Natural killer cell (primary cell): Measurements from ENCODE around the gene METTL5. TPM values are rescaled to one million over a fixed set of nuclear protein-coding genes. Genes with fewer than 3 reads are reported as not detected.
"Not testable (repeated sequence)": the region's sequence is repeated elsewhere in the genome, so short reads cannot be mapped to it uniquely, and the experiment has no call there.

Experiments
- ATAC-seq, 3 donors: fragments of 150-1000 bp in 2 of 3; fragments of 200-7000 bp in 1 of 3; cut with Tn5 transposase; 1 replicate in 1 of 3; 2 replicates in 2 of 3; pipeline ENCODE4 v1.10.0; 2021; ENCODE audit warnings: mild to moderate bottlenecking in 2 of 3, moderate library complexity in 2 of 3
- DNase-seq, 2 donors: peaks; one replicate each; pipeline versions ENCODE4 v3.0.0 to v3.0.0-alpha.2; 2013 to 2021; ENCODE audit warnings: mixed read lengths in 1 of 2
- H3K27ac ChIP-seq: one replicate; pipeline ENCODE4 v1.5.1; 2013; ENCODE audit warnings: mild to moderate bottlenecking, low read length
- H3K27me3 ChIP-seq: one replicate; pipeline ENCODE4 v1.6.1; 2013; ENCODE audit warnings: low read length; ENCODE audit not compliant: control insufficient read depth, insufficient read depth
- H3K36me3 ChIP-seq: one replicate; pipeline ENCODE4 v1.6.1; 2013; ENCODE audit warnings: low read length; ENCODE audit not compliant: control insufficient read depth, insufficient read depth
- H3K4me1 ChIP-seq: one replicate; pipeline ENCODE4 v1.6.1; 2013; ENCODE audit warnings: low read length; ENCODE audit not compliant: control insufficient read depth, insufficient read depth
- H3K4me3 ChIP-seq: one replicate; pipeline ENCODE4 v1.5.1; 2013; ENCODE audit warnings: low read length
- H3K9me3 ChIP-seq: one replicate; pipeline ENCODE4 v1.6.1; 2013; ENCODE audit warnings: low read length; ENCODE audit not compliant: control insufficient read depth, insufficient read depth
- H3K27ac Mint-ChIP-seq, 2 donors: one replicate each; pipeline ENCODE4 v1.8.0; 2022; ENCODE audit warnings: mild to moderate bottlenecking in 2 of 2, mixed read lengths in 2 of 2, moderate library complexity in 1 of 2
- H3K27me3 Mint-ChIP-seq, 2 donors: one replicate each; pipeline ENCODE4 v1.8.0; 2022; ENCODE audit warnings: low read depth in 2 of 2, mixed read lengths in 2 of 2
- H3K36me3 Mint-ChIP-seq: one replicate; pipeline ENCODE4 v1.8.0; 2022; ENCODE audit warnings: mixed read lengths
- H3K4me1 Mint-ChIP-seq, 2 donors: one replicate each; pipeline ENCODE4 v1.8.0; 2022; ENCODE audit warnings: mixed read lengths in 2 of 2
- H3K4me3 Mint-ChIP-seq: one replicate; pipeline ENCODE4 v1.8.0; 2022; ENCODE audit warnings: mild to moderate bottlenecking, moderate library complexity, mixed read lengths
- H3K9me3 Mint-ChIP-seq, 2 donors: one replicate each; pipeline ENCODE4 v1.8.0; 2022; ENCODE audit warnings: mixed read lengths in 2 of 2
- CTCF ChIP-seq: fragments of 200-600 bp; IDR thresholded peaks from one replicate; pipeline ENCODE4 v1.8.0; 2022; ENCODE audit warnings: antibody characterized with exemption
- WGBS: methylation state at CpG from one replicate; pipeline ENCODE4 v1.1.7; 2013; ENCODE audit warnings: missing lambda C conversion rate; ENCODE audit not compliant: insufficient coverage; 5-methylcytosine and 5-hydroxymethylcytosine counted together
- intact Hi-C: fragments of 100-400 bp; cut with micrococcal nuclease; formaldehyde crosslinking; loops from one replicate; pipeline ENCODE4 v1.14.2; 2022
- total RNA-seq, 4 donors: library from RNA; stranded (reverse); fragments of 120-200 nt in 1 of 4; gene quantifications; one replicate each; pipeline versions ENCODE4 v1.2.3 to v1.2.4, GENCODE V29; 2013 to 2022

Gene METTL5
- total RNA-seq, 3 donors from 2014 or later (not counting 1 experiment from before 2014, with no cell fraction given): 14.7 to 28.2 (median 21.3) TPM

GRCh38 chr2:169823996-169824372 is 721 bp downstream of the METTL5 start:
- no peaks in the 10 kb centered on the region for H3K9me3 ChIP-seq
- Mint-ChIP-seq H3K9me3 (no peaks in the 10 kb centered on the region), H3K4me1 (peaks cover 59 to 67% of the 10 kb centered on the region in 2 donors), H3K27me3 (no peaks in the 10 kb centered on the region), H3K36me3 (no peaks in the 10 kb centered on the region), H3K27ac (peak overlapping the region; percentile 77 to 87), H3K4me3 (peak overlapping the region; percentile 94)
- ATAC-seq (no peak), DNase-seq (no peak)
- H3K4me1 ChIP-seq: peaks cover 28% of the 10 kb centered on the region
- intact Hi-C loops: loop anchor here (2.0 to 10.0 kb wide), 3 partner anchors 25 to 239 kb away; partner anchors contain the start of genes CFAP210, PHOSPHO2, PPIG and SSB
- H3K27ac ChIP-seq: peak overlapping the region; percentile 63
- no peak for TF ChIP-seq CTCF
- no peaks in the 10 kb centered on the region for H3K27me3 ChIP-seq
- WGBS: 43% methylated on average over 4 of the region's 4 CpGs
- peak overlapping the region; percentile 90 for H3K4me3 ChIP-seq
- peaks cover 5% of the 10 kb centered on the region for H3K36me3 ChIP-seq

GRCh38 chr2:169822785-169823392 is 1.8 kb downstream of the METTL5 start:
- peak overlapping the region; percentile 67 for H3K4me3 Mint-ChIP-seq
- no peaks in the 10 kb centered on the region for H3K27me3 ChIP-seq
- no peak for TF ChIP-seq CTCF
- peaks cover 49 to 61% of the 10 kb centered on the region in 2 donors for H3K4me1 Mint-ChIP-seq
- no peak for ATAC-seq
- H3K27ac Mint-ChIP-seq: peak overlapping the region in 1 of 2 donors; percentile 87
- peaks cover 11% of the 10 kb centered on the region for H3K36me3 ChIP-seq
- no peak overlapping the region for H3K27ac ChIP-seq
- H3K36me3 Mint-ChIP-seq: no peaks in the 10 kb centered on the region
- no peaks in the 10 kb centered on the region for H3K27me3 Mint-ChIP-seq
- 96% methylated on average over 4 of the region's 4 CpGs for WGBS
- H3K9me3 ChIP-seq: no peaks in the 10 kb centered on the region
- H3K4me1 ChIP-seq: peaks cover 23% of the 10 kb centered on the region
- no peaks in the 10 kb centered on the region for H3K9me3 Mint-ChIP-seq
- intact Hi-C loops: loop anchor here (10.0 kb wide), 2 partner anchors 128 to 238 kb away; partner anchors contain the start of genes CFAP210, PHOSPHO2 and PPIG
- no peak for DNase-seq
- no peak overlapping the region for H3K4me3 ChIP-seq

- no peaks in the 10 kb centered on the region for H3K27me3 ChIP-seq
- no peaks in the 10 kb centered on the region for H3K9me3 ChIP-seq
- peak overlapping the region in 1 of 2 donors; percentile 8 for H3K27ac Mint-ChIP-seq
- no peak overlapping the region for H3K4me3 Mint-ChIP-seq
- 40% methylated on average over 1 of the region's 3 CpGs for WGBS
- ATAC-seq (no peak), DNase-seq (no peak)
- H3K4me3 ChIP-seq: no peak overlapping the region
- no peak overlapping the region for H3K27ac ChIP-seq
- no peak for TF ChIP-seq CTCF
- peaks cover 1% of the 10 kb centered on the region for H3K36me3 Mint-ChIP-seq
- H3K36me3 ChIP-seq: peaks cover 13% of the 10 kb centered on the region
- intact Hi-C loops: loop anchor here (10.0 kb wide), 2 partner anchors 127 to 237 kb away; partner anchors contain the start of genes CFAP210, PHOSPHO2 and PPIG
- peaks cover 22% of the 10 kb centered on the region for H3K4me1 ChIP-seq
- H3K9me3 Mint-ChIP-seq: no peaks in the 10 kb centered on the region
- H3K27me3 Mint-ChIP-seq: no peaks in the 10 kb centered on the region
- peaks cover 47 to 58% of the 10 kb centered on the region in 2 donors for H3K4me1 Mint-ChIP-seq
Measured at GRCh38 chr2:169822036-169822435, 2.7 kb downstream of the METTL5 start.

GRCh38 chr2:169820101-169820500 is 4.6 kb downstream of the METTL5 start:
- H3K27me3 Mint-ChIP-seq, H3K27me3 ChIP-seq, H3K4me3 Mint-ChIP-seq, H3K4me3 ChIP-seq, DNase-seq, ATAC-seq, H3K9me3 Mint-ChIP-seq, H3K27ac ChIP-seq, H3K9me3 ChIP-seq: not testable (repeated sequence)
- peak overlapping the region in 1 of 2 donors; percentile 65 for H3K27ac Mint-ChIP-seq
- 41% methylated on average over 6 of the region's 7 CpGs for WGBS
- peaks cover 41 to 45% of the 10 kb centered on the region in 2 donors for H3K4me1 Mint-ChIP-seq
- intact Hi-C loops: loop anchor here (10.0 kb wide), 2 partner anchors 125 to 235 kb away; partner anchors contain the start of genes CFAP210, PHOSPHO2 and PPIG
- Histone ChIP-seq H3K36me3 (peaks cover 21% of the 10 kb centered on the region), H3K4me1 (peaks cover 17% of the 10 kb centered on the region)
- H3K36me3 Mint-ChIP-seq: peaks cover 13% of the 10 kb centered on the region
